Measurements from ENCODE around the gene TCP11L2. TPM values are rescaled to one million over a fixed set of nuclear protein-coding genes. Genes with fewer than 3 reads are reported as not detected.
A peak's percentile ranks its signal among the peaks of the same experiment; 100 is the strongest.
"Not testable (repeated sequence)": the region's sequence is repeated elsewhere in the genome, so short reads cannot be mapped to it uniquely, and the experiment has no call there.

TCP11L2 gene
- total RNA-seq, 2 donors from 2014 or later, result 41.5 to 52.5 TPM

- intact Hi-C loops (cut with DNase I), result loop anchor here in 1 of 2 donors (2.0 to 5.0 kb wide), 2 partner anchors 41 to 54 kb away; partner anchors contain the start of gene CKAP4
- ATAC-seq, result peak; percentile 37 to 50
- peak; percentile 61 for DNase-seq
Observed at GRCh38 chr12:106301611-106302321, 767 bp upstream of the TCP11L2 start.

GRCh38 chr12:106303202-106303820 lies 778 bp downstream of the TCP11L2 start:
- DNase-seq, result peak; percentile 92
- peak; percentile 80 to 92 for ATAC-seq
- intact Hi-C loops (cut with DNase I), result loop anchor here in 1 of 2 donors (2.0 to 5.0 kb wide), 2 partner anchors 39 to 56 kb away; partner anchors contain the start of gene CKAP4

- DNase-seq, result no peak
- intact Hi-C loops (cut with DNase I), result loop anchor here in 1 of 2 donors (5.0 kb wide), 1 partner anchor 57 kb away; the partner anchor contains the start of gene CKAP4
Observed at GRCh38 chr12:106304001-106304421, 1.5 kb downstream of the TCP11L2 start.

GRCh38 chr12:106304797-106305196 lies 2.3 kb downstream of the TCP11L2 start:
- no peak for DNase-seq
- intact Hi-C loops (cut with DNase I), result loop anchor here in 1 of 2 donors (5.0 kb wide), 1 partner anchor 57 kb away; the partner anchor contains the start of gene CKAP4
- no peak for ATAC-seq

More at GRCh38 chr12:106304001-106304421, 1.5 kb downstream of the TCP11L2 start:
- ATAC-seq, result no peak

- ATAC-seq, result no peak
- intact Hi-C loops (cut with DNase I), result no loop called here
- no peak for DNase-seq
Observed at GRCh38 chr12:106305376-106305775, 2.8 kb downstream of the TCP11L2 start.

GRCh38 chr12:106307181-106307580 lies 4.6 kb downstream of the TCP11L2 start:
- intact Hi-C loops (cut with DNase I), result no loop called here
- DNase-seq (no peak), ATAC-seq (no peak)

GRCh38 chr12:106308121-106308520 lies 5.6 kb downstream of the TCP11L2 start:
- ATAC-seq (no peak), DNase-seq (no peak)
- intact Hi-C loops (cut with DNase I), result no loop called here

GRCh38 chr12:106308611-106309010 lies 6.1 kb downstream of the TCP11L2 start:
- DNase-seq, result no peak
- intact Hi-C loops (cut with DNase I), result no loop called here
- peak; percentile 24 to 56 for ATAC-seq

- peak; percentile 36 to 61 for ATAC-seq
- intact Hi-C loops (cut with DNase I), result no loop called here
Observed at GRCh38 chr12:106309671-106310505, 7.4 kb downstream of the TCP11L2 start.

GRCh38 chr12:106310687-106311086 lies 8.2 kb downstream of the TCP11L2 start:
- intact Hi-C loops (cut with DNase I), result no loop called here
- DNase-seq (no peak), ATAC-seq (no peak)

More at GRCh38 chr12:106309671-106310505, 7.4 kb downstream of the TCP11L2 start:
- no peak for DNase-seq

- intact Hi-C loops (cut with DNase I), result no loop called here
- ATAC-seq, result no peak
- DNase-seq, result no peak
Observed at GRCh38 chr12:106311139-106311538, 8.6 kb downstream of the TCP11L2 start.

- DNase-seq; ATAC-seq; intact Hi-C loops (cut with DNase I): not testable (repeated sequence)
Observed at GRCh38 chr12:106313413-106313812, 10.9 kb downstream of the TCP11L2 start.

GRCh38 chr12:106315523-106315922 lies 13.0 kb downstream of the TCP11L2 start:
- intact Hi-C loops (cut with DNase I), result no loop called here
- ATAC-seq (no peak), DNase-seq (no peak)

GRCh38 chr12:106317406-106318082 lies 15.0 kb downstream of the TCP11L2 start:
- DNase-seq (no peak), ATAC-seq (peak; percentile 20 to 69)
- intact Hi-C loops (cut with DNase I), result no loop called here

GRCh38 chr12:106321139-106321850 lies 18.8 kb downstream of the TCP11L2 start:
- intact Hi-C loops (cut with DNase I), result no loop called here
- DNase-seq, result peak; percentile 36
- peak; percentile 85 to 90 for ATAC-seq

- intact Hi-C loops (cut with DNase I), result no loop called here
- ATAC-seq, result no peak
- DNase-seq, result no peak
Observed at GRCh38 chr12:106323537-106323936, 21.0 kb downstream of the TCP11L2 start.

GRCh38 chr12:106327309-106327869 lies 24.9 kb downstream of the TCP11L2 start:
- ATAC-seq (peak in 1 of 2 donors; percentile 19), DNase-seq (no peak)
- intact Hi-C loops (cut with DNase I), result no loop called here

- DNase-seq (no peak), ATAC-seq (no peak)
- intact Hi-C loops (cut with DNase I), result no loop called here
Observed at GRCh38 chr12:106328735-106329134, 26.2 kb downstream of the TCP11L2 start.

Measured in left cardiac atrium (tissue), 4 donors.